K562 (cell line): ENCODE data around the gene NR2F6. TPM values are rescaled to one million over a fixed set of nuclear protein-coding genes. Genes with fewer than 3 reads are reported as not detected.

ENCODE experiments used
- ATAC-seq: fragments of 200-7000 bp; cut with Tn5 transposase; 3 replicates; pipeline ENCODE4 v1.9.1; 2020; ENCODE audit warnings: moderate library complexity
- BruUV-seq: library from RNA; stranded (reverse); fragments of 400-500 nt; replicated peaks from 2 replicates; lab custom pipeline; 2021; lab: Mats Ljungman, UMichigan
- CTCF ChIA-PET: fragments of 300-600 bp; formaldehyde crosslinking; extraction: SDS; loops from one replicate; lab custom pipeline; 2021; ENCODE audit warnings: low intra/inter-chr PET ratio; lab: Yijun Ruan, JAX
- POLR2A ChIA-PET: fragments of 300-600, 350-650 bp; sonication (Branson Sonifier 250); formaldehyde crosslinking; extraction: SDS; loops from one replicate; lab custom pipeline; 2021; ENCODE audit warnings: antibody characterized with exemption, inconsistent platforms; lab: Yijun Ruan, JAX
- DNase-seq, 4 experiments: peaks; one replicate each; pipeline versions ENCODE4 v3.0.0 to v3.0.0-alpha.2; 2011 to 2018; ENCODE audit warnings: low spot score in 3 of 4, mixed read lengths in 3 of 4; ENCODE audit errors: extremely low read depth in 1 of 4
- FAIRE-seq: peaks from 2 replicates; lab custom pipeline; 2011; peaks lifted over from hg19 to GRCh38; lab: Jason Lieb, UNC
- H2AFZ ChIP-seq: 2 replicates; pipeline ENCODE4 v1.6.0; 2011; ENCODE audit warnings: low read depth, low read length, control low read depth, inconsistent platforms
- H3K27ac ChIP-seq: fragments of 200-600 bp; 3 replicates; pipeline ENCODE4 v1.8.0; 2011; ENCODE audit warnings: low read depth, mild to moderate bottlenecking, control low read depth, inconsistent platforms, low read length, moderate library complexity, mixed read lengths; ENCODE audit errors: extremely low read depth
- H3K27me3 ChIP-seq, 2 experiments: fragments of 300-600 bp in 1 of 2; 2 replicates in 1 of 2; 3 replicates in 1 of 2; pipeline versions ENCODE4 v1.6.0 to v1.8.0; 2011; ENCODE audit warnings: inconsistent platforms in 2 of 2, low read length in 2 of 2, mild to moderate bottlenecking in 1 of 2, mixed read lengths in 1 of 2, moderate library complexity in 1 of 2; ENCODE audit not compliant: control insufficient read depth in 2 of 2, insufficient read depth in 2 of 2
- H3K36me3 ChIP-seq: fragments of 300-600 bp; 3 replicates; pipeline ENCODE4 v1.8.0; 2011; ENCODE audit warnings: mild to moderate bottlenecking, low read length, inconsistent platforms; ENCODE audit not compliant: control insufficient read depth, insufficient read depth
- H3K4me1 ChIP-seq, 2 experiments: fragments of 200-600 bp in 1 of 2; replicated peaks in 1 of 2; 2 replicates in 1 of 2; 3 replicates in 1 of 2; pipeline versions ENCODE4 v1.5.1 to v1.8.0; 2011; ENCODE audit warnings: inconsistent platforms in 2 of 2, low read length in 2 of 2, mild to moderate bottlenecking in 1 of 2, mixed read lengths in 1 of 2, moderate library complexity in 1 of 2; ENCODE audit not compliant: control insufficient read depth in 2 of 2, insufficient read depth in 2 of 2
- H3K4me2 ChIP-seq: 2 replicates; pipeline ENCODE4 v1.6.1; 2011; ENCODE audit warnings: low read length, control low read depth, inconsistent platforms, mixed read lengths; ENCODE audit not compliant: insufficient read depth
- H3K4me3 ChIP-seq: fragments of 200-600 bp; sonication (generic), shearing (Covaris generic); 2 replicates; pipeline ENCODE4 v1.5.1; 2016; ENCODE audit warnings: control low read depth, inconsistent platforms
- H3K79me2 ChIP-seq: fragments of 200-600 bp; 3 replicates; pipeline ENCODE4 v1.8.0; 2011; ENCODE audit warnings: low read length, inconsistent platforms; ENCODE audit not compliant: control insufficient read depth, insufficient read depth
- H3K9ac ChIP-seq, 2 experiments: 2 replicates each; pipeline versions ENCODE4 v1.6.0 to v1.6.1; 2011; ENCODE audit warnings: low read depth in 2 of 2, low read length in 2 of 2, control low read depth in 1 of 2, inconsistent platforms in 1 of 2, mild to moderate bottlenecking in 1 of 2, mixed read lengths in 1 of 2; ENCODE audit not compliant: insufficient read depth in 1 of 2
- H3K9me1 ChIP-seq: one replicate; pipeline ENCODE4 v1.6.0; 2011; ENCODE audit warnings: inconsistent platforms, mild to moderate bottlenecking, low read length, moderate library complexity; ENCODE audit not compliant: control insufficient read depth, insufficient read depth
- H3K9me3 ChIP-seq: replicated peaks from 2 replicates; pipeline ENCODE4 v1.5.1; 2011; ENCODE audit warnings: low read depth, low read length, inconsistent platforms; ENCODE audit not compliant: control insufficient read depth, insufficient read depth
- H4K20me1 ChIP-seq: replicated peaks from 2 replicates; pipeline ENCODE4 v1.6.1; 2011; ENCODE audit warnings: low read length, inconsistent platforms, mixed read lengths; ENCODE audit not compliant: control insufficient read depth, insufficient read depth
- BRCA1 ChIP-seq, 2 experiments: fragments of 450-650 bp in 1 of 2; sonication (generic) in 1 of 2; formaldehyde crosslinking in 1 of 2; IDR thresholded peaks; 2 replicates each; pipeline versions ENCODE4 v1.5.0 to v1.6.1; 2017 to 2020; ENCODE audit warnings: mild to moderate bottlenecking in 1 of 2, missing genetic modification reagents in 1 of 2
- CHD1 ChIP-seq: fragments of 200-600 bp; sonication (generic); IDR thresholded peaks from one replicate; pipeline ENCODE4 v1.6.1; 2012; ENCODE audit warnings: mild to moderate bottlenecking, moderate library complexity, low read length, inconsistent platforms
- EGR1 ChIP-seq: fragments of 450-650 bp; conservative IDR thresholded peaks from 2 replicates; pipeline ENCODE4 v1.6.1; 2017; ENCODE audit warnings: mild to moderate bottlenecking
- ERF ChIP-seq: fragments of 450-650 bp; formaldehyde crosslinking; IDR thresholded peaks from 2 replicates; pipeline ENCODE4 v1.4.0; 2020; ENCODE audit warnings: mild to moderate bottlenecking, mixed read lengths
- FOXK1 ChIP-seq: sonication (generic); formaldehyde crosslinking; IDR thresholded peaks from 2 replicates; pipeline ENCODE4 v1.8.0; 2022; ENCODE audit warnings: missing genetic modification reagents, mild to moderate bottlenecking, borderline replicate concordance
- GATAD2B ChIP-seq: fragments of 450-650 bp; IDR thresholded peaks from 2 replicates; pipeline ENCODE4 v1.6.1; 2017; ENCODE audit warnings: mild to moderate bottlenecking, borderline replicate concordance
- L3MBTL2 ChIP-seq: fragments of 450-650 bp; IDR thresholded peaks from 2 replicates; pipeline ENCODE4 v1.6.1; 2016; ENCODE audit warnings: mild to moderate bottlenecking, moderate library complexity
- LARP7 ChIP-seq: fragments of 450-650 bp; IDR thresholded peaks from 2 replicates; pipeline ENCODE4 v1.6.1; 2016
- MAFF ChIP-seq: IDR thresholded peaks from 2 replicates; pipeline ENCODE4 v1.6.1; 2012; ENCODE audit warnings: low read length, improper control_type of control experiment
- NFRKB ChIP-seq: fragments of 450-650 bp; IDR thresholded peaks from 2 replicates; pipeline ENCODE4 v1.6.1; 2016; ENCODE audit warnings: low read depth
- TCF7 ChIP-seq: sonication (generic); IDR thresholded peaks from 2 replicates; pipeline ENCODE4 v1.6.1; 2016; ENCODE audit warnings: antibody characterized with exemption, borderline replicate concordance
- TGIF2 ChIP-seq: sonication (generic); formaldehyde crosslinking; IDR thresholded peaks from 2 replicates; pipeline ENCODE4 v1.8.1; 2022; ENCODE audit warnings: mild to moderate bottlenecking, missing genetic modification reagents, moderate library complexity
- ZBED1 ChIP-seq: IDR thresholded peaks from 2 replicates; pipeline ENCODE4 v1.6.1; 2014
- ZBTB1 ChIP-seq: sonication (generic); formaldehyde crosslinking; IDR thresholded peaks from 2 replicates; pipeline ENCODE4 v1.8.1; 2023; ENCODE audit warnings: missing genetic modification reagents, low read depth, mild to moderate bottlenecking, borderline replicate concordance
- ZBTB17 ChIP-seq: fragments of 450-650 bp; formaldehyde crosslinking; IDR thresholded peaks from 2 replicates; pipeline ENCODE4 v1.4.0; 2020; ENCODE audit warnings: mild to moderate bottlenecking
- ZBTB8A ChIP-seq: fragments of 450-650 bp; IDR thresholded peaks from 2 replicates; pipeline ENCODE4 v1.6.1; 2018; ENCODE audit warnings: mild to moderate bottlenecking, moderate library complexity; ENCODE audit not compliant: partially characterized antibody
- ZNF232 ChIP-seq: sonication (generic); formaldehyde crosslinking; IDR thresholded peaks from 2 replicates; pipeline ENCODE4 v1.8.0; 2022; ENCODE audit warnings: mild to moderate bottlenecking, missing genetic modification reagents
- ZNF354B ChIP-seq: fragments of 250-450 bp; sonication (Bioruptor Pico); IDR thresholded peaks from 2 replicates; pipeline ENCODE4 v1.4.0; 2020
- ZNF76 ChIP-seq: fragments of 250-450 bp; sonication (Bioruptor Pico); IDR thresholded peaks from 2 replicates; pipeline ENCODE4 v1.4.0; 2020; ENCODE audit warnings: mild to moderate bottlenecking, moderate library complexity, borderline replicate concordance
- ZNF780A ChIP-seq: fragments of 250-450 bp; sonication (Bioruptor Pico); IDR thresholded peaks from 2 replicates; pipeline ENCODE4 v1.5.0; 2021; ENCODE audit warnings: mild to moderate bottlenecking
- WGBS: fragments of 100-300 bp; shearing (Covaris generic); methylation state at CpG from one replicate; pipeline ENCODE4 v1.1.6; 2016; ENCODE audit warnings: low coverage, mixed read lengths; ENCODE audit not compliant: insufficient coverage; ENCODE audit errors: missing lambda C conversion rate; 5-methylcytosine and 5-hydroxymethylcytosine counted together
- in situ Hi-C: fragments of 300-500 bp; cut with MboI; formaldehyde crosslinking; loops from 4 replicates; pipeline ENCODE4 v1.15.0; 2018; ENCODE audit warnings: inconsistent platforms, mixed read lengths
- intact Hi-C: fragments of 100-400 bp; cut with micrococcal nuclease; formaldehyde crosslinking; loops from 2 replicates; pipeline ENCODE4 v1.14.2; 2022
- polyA plus RNA-seq, 8 experiments: library from polyadenylated mRNA; depleted of rRNA in 4 of 8; stranded (reverse) in 5 of 8; unstranded in 3 of 8; fragments of >200 nt; fragmentation: Nextera tagmentation in 2 of 8; fragmentation: Illumina TruSeq in 1 of 8; extraction: Ambion mirVana in 2 of 8; extraction: Trizol in 1 of 8; gene quantifications; 2 replicates each; pipeline versions ENCODE4 v1.2.1 to v1.2.3, GENCODE V29; 2011 to 2014; ENCODE audit warnings: inconsistent platforms in 1 of 8, missing spikeins in 1 of 8
- total RNA-seq, 7 experiments: library from RNA; depleted of rRNA in 6 of 7; stranded (reverse); fragments of >200 nt in 6 of 7; fragmentation: Illumina TruSeq in 2 of 7; extraction: Trizol in 2 of 7; gene quantifications; 2 replicates each; pipeline versions ENCODE4 v1.2.1 to v1.2.3, GENCODE V29; 2011 to 2021; ENCODE audit warnings: low replicate concordance in 1 of 7
- TF ChIP-seq, protein P1 (sequence below), 2 experiments: fragments of 250-450 bp in 1 of 2; fragments of 450-650 bp in 1 of 2; sonication (Bioruptor Pico) in 1 of 2; IDR thresholded peaks; 2 replicates each; pipeline versions ENCODE4 v1.6.1 to v1.8.0; 2016 to 2021; ENCODE audit warnings: mild to moderate bottlenecking in 2 of 2, moderate library complexity in 2 of 2, missing compliant biosample characterization in 1 of 2, missing genetic modification characterization in 1 of 2

The NR2F6 gene
- total and polyA plus RNA-seq, 9 of the 15 experiments (the other 6 are each of a cell fraction or from before 2014, with no cell fraction given), result 0.76 to 97.5 (median 18.8) TPM

DNA sequence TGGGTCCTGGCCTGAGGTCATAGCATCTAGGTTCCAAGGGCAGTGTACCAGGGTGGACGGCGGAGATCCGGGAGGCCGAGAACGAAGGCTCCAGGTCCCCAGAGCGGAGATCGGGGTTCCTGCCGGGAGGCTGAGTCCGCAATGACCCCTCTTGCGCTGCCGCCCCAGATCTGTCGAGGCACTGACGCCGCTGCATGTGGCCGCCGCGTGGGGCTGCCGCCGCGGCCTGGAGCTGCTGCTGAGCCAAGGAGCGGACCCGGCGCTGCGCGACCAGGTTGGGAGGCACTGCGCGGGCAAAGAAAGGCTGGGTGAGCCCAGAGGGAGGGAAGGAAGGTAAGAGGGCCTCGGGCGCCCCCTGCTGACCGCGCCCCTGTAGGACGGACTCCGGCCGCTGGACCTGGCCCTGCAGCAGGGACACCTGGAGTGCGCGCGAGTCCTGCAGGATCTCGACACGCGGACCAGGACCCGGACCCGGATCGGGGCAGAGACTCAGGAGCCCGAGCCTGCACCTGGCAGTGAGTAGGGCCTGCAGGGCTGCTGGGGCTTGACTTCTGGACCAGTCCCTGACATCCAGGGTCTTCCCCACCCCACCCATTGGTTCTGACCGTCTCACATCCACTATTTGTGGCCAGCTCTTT is 36.9 kb upstream of the NR2F6 start (continued):
- TF ChIP-seq ZBTB1 (CRISPR knock-in tag) (no peak), TGIF2 (CRISPR knock-in tag) (no peak), ZNF780A (CRISPR knock-in tag) (no peak)

- H3K27me3 ChIP-seq, result no peaks in the 10 kb centered on the region
- peaks cover 3% of the 10 kb centered on the region for H3K9me1 ChIP-seq
- no TSS peak for BruUV-seq
- WGBS, result 27% methylated on average over 33 of the region's 75 CpGs
- H2AFZ ChIP-seq, result peak within 1 kb of the TSS; percentile 97
- DNase-seq, result peak; percentile 59 to 64 (median 63)
- H4K20me1 ChIP-seq, result peaks cover 6% of the 10 kb centered on the region; the same call in 1 of the 2 replicates
- H3K9me3 ChIP-seq, result no peaks in the 10 kb centered on the region
- H3K79me2 ChIP-seq, result peaks cover 5% of the 10 kb centered on the region; the same call in 2 of the 3 replicates
- in situ Hi-C loops (no loop called here), intact Hi-C loops (loop anchor here (1.0 to 5.0 kb wide), 3 partner anchors 76 to 509 kb away; no protein-coding TSS in a partner anchor)
- peak within 1 kb of the TSS; percentile 88 for H3K4me2 ChIP-seq
- H3K4me1 ChIP-seq, result peaks cover under 1 to 30% of the 10 kb centered on the region in 2 experiments
- CTCF ChIA-PET, result interaction anchor here (0.9 to 2.0 kb wide), 3 partner anchors 21 to 214 kb away, joined by 4 to 23 read pairs (median 10); no protein-coding TSS in a partner anchor
- peak within 1 kb of the TSS; percentile 58; the same call in 2 of the 3 replicates for H3K27ac ChIP-seq
- FAIRE-seq, result no peak
- peak within 1 kb of the TSS; percentile 65 to 93 for H3K9ac ChIP-seq
- peak within 1 kb of the TSS; percentile 51 for H3K4me3 ChIP-seq
- peak; percentile 55 for ATAC-seq
- H3K36me3 ChIP-seq, result peaks cover 32% of the 10 kb centered on the region; the same call in 2 of the 3 replicates
- POLR2A ChIA-PET, result interaction anchor here (0.7 to 2.0 kb wide), 8 partner anchors 10 to 207 kb away, joined by 3 to 12 read pairs (median 3); partner anchors contain the start of genes BABAM1 and HAUS8
- TF ChIP-seq ZBTB17 (no peak), GATAD2B (no peak), ZNF76 (no peak), ZNF232 (no peak), MAFF (no peak), ZNF354B (CRISPR knock-in tag) (no peak), BRCA1 (IDR thresholded peaks at IDR 0.05) (no peak), BRCA1 (CRISPR knock-in tag; IDR thresholded peaks at IDR 0.05) (no peak), EGR1 (no peak), NFRKB (no peak), FOXK1 (CRISPR knock-in tag) (no peak), LARP7 (no peak), ZBED1 (no peak), CHD1 (no peak), ZBTB8A (no peak), TCF7 (no peak), ERF (CRISPR knock-in tag) (no peak), L3MBTL2 (peak; percentile 93)
- TF ChIP-seq, protein P1, sequence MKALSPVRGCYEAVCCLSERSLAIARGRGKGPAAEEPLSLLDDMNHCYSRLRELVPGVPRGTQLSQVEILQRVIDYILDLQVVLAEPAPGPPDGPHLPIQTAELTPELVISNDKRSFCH (CRISPR knock-in tag; IDR thresholded peaks at IDR 0.05), result no peak
- TF ChIP-seq, protein P1 (tag; IDR thresholded peaks at IDR 0.05), result no peak
These were observed 35.9 kb upstream of the NR2F6 start, which contains the start of gene ANKLE1 for GRCh38 chr19:17281391-17282304. ANKLE1 (plus strand) TSS chr19:17281901; CDS start chr19:17281921, 20 bp downstream.
